ENCODE results near the gene SH2D1B. TPM values are rescaled to one million over a fixed set of nuclear protein-coding genes. Genes with fewer than 3 reads are reported as not detected.

Gene SH2D1B
- total RNA-seq, 1 experiment from 2014 or later, result 0.04 TPM

DNA sequence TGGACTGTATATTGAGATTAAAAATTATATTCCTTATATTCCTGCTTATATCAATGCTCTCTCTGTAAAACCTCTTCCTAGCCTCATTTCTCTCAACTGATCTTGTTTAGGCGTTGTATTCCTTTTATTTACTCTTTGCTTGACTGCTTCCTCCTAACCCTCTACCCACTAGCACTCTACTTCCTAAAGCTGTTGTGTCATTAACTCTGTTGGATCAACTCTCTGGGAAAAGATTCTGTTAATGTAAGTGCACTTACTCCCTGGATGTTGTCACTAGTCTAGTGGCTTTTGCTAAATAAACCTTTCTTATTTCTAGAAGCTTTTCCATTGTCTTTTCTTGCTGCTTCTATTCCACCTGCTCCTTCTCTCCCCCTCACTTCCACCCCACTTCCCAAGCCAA lies 41.8 kb downstream of the SH2D1B start:
- no peak overlapping the region for H3K27ac ChIP-seq (ENCODE audit: low read length)
- H3K9me3 ChIP-seq (ENCODE audit: low read length), result no peaks in the 10 kb centered on the region
- H4K20me1 ChIP-seq (ENCODE audit: low read length), result no peaks in the 10 kb centered on the region
- no peaks in the 10 kb centered on the region for H3K79me2 ChIP-seq (ENCODE audit: low read length)
- POLR2A ChIA-PET (ENCODE audit: unreplicated experiment), result no interaction called here
- no peaks in the 10 kb centered on the region for H3F3A ChIP-seq (ENCODE audit: low read length, unreplicated experiment)
- no TSS peak for BruUV-seq (replicated peaks)
- TF ChIP-seq EZH2phosphoT487 (IDR thresholded peaks at IDR 0.05; ENCODE audit: borderline replicate concordance, low read length) (no peak), EZH2 (IDR thresholded peaks at IDR 0.05; ENCODE audit: low read length, unreplicated experiment) (no peak)
- TF ChIP-seq, protein P1, sequence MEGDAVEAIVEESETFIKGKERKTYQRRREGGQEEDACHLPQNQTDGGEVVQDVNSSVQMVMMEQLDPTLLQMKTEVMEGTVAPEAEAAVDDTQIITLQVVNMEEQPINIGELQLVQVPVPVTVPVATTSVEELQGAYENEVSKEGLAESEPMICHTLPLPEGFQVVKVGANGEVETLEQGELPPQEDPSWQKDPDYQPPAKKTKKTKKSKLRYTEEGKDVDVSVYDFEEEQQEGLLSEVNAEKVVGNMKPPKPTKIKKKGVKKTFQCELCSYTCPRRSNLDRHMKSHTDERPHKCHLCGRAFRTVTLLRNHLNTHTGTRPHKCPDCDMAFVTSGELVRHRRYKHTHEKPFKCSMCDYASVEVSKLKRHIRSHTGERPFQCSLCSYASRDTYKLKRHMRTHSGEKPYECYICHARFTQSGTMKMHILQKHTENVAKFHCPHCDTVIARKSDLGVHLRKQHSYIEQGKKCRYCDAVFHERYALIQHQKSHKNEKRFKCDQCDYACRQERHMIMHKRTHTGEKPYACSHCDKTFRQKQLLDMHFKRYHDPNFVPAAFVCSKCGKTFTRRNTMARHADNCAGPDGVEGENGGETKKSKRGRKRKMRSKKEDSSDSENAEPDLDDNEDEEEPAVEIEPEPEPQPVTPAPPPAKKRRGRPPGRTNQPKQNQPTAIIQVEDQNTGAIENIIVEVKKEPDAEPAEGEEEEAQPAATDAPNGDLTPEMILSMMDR (conservative IDR thresholded peaks at IDR 0.05; ENCODE audit: low read depth, low read length), result no peak
- ATAC-seq, result no peak
- H3K9me2 ChIP-seq (replicated peaks; ENCODE audit: low read length), result no peaks in the 10 kb centered on the region
- H3K9ac ChIP-seq (ENCODE audit: low read length), result no peak overlapping the region
- H3K4me3 ChIP-seq (ENCODE audit: low read length), result no peak overlapping the region
- no peaks in the 10 kb centered on the region for H3K27me3 ChIP-seq (ENCODE audit: low read length)
- H3K36me3 ChIP-seq (ENCODE audit: low read depth, low read length), result no peaks in the 10 kb centered on the region
- H3K4me2 ChIP-seq (ENCODE audit: low read length), result no peak overlapping the region
- DNase-seq, result no peak
- H2AFZ ChIP-seq (ENCODE audit: low read length), result no peak overlapping the region
- peaks cover 28% of the 10 kb centered on the region for H3K4me1 ChIP-seq (ENCODE audit: insufficient read depth, low read length)
- CTCF ChIA-PET, result no interaction called here
- intact Hi-C loops (cut with micrococcal nuclease), result no loop called here

DNA sequence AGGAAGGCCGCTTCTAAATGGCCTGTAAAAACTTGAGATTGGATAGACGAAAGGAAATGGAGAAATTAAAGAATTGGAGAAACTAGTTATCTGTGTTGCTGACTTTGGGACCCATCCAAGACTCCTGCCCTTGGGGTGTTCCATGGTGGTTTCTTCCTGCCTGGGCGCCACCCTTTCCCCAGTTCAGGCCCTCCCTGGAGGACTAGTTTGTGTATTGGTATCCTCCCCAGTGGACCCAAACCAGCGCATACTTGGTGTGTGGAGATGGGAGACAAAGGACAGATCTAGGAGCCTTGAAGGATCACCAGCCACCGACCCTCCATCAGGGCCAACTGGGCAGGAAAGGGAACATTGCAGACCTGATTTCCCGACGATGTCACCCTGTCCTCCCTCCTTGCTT lies 42.4 kb downstream of the SH2D1B start:
- Histone ChIP-seq H3K36me3 (ENCODE audit: low read depth, low read length) (no peaks in the 10 kb centered on the region), H3K9me3 (ENCODE audit: low read length) (no peaks in the 10 kb centered on the region), H3K27me3 (ENCODE audit: low read length) (no peaks in the 10 kb centered on the region), H3K79me2 (ENCODE audit: low read length) (no peaks in the 10 kb centered on the region), H2AFZ (ENCODE audit: low read length) (no peak overlapping the region), H3K4me3 (ENCODE audit: low read length) (no peak overlapping the region), H3K4me2 (ENCODE audit: low read length) (no peak overlapping the region), H3K4me1 (ENCODE audit: insufficient read depth, low read length) (peaks cover 27% of the 10 kb centered on the region), H4K20me1 (ENCODE audit: low read length) (no peaks in the 10 kb centered on the region), H3F3A (ENCODE audit: low read length, unreplicated experiment) (no peaks in the 10 kb centered on the region), H3K9ac (ENCODE audit: low read length) (no peak overlapping the region), H3K9me2 (replicated peaks; ENCODE audit: low read length) (no peaks in the 10 kb centered on the region), H3K27ac (ENCODE audit: low read length) (no peak overlapping the region)
- POLR2A ChIA-PET (ENCODE audit: unreplicated experiment), result no interaction called here
- intact Hi-C loops (cut with micrococcal nuclease), result no loop called here
- ATAC-seq, result no peak
- no TSS peak for BruUV-seq (replicated peaks)
- TF ChIP-seq, protein P1 (conservative IDR thresholded peaks at IDR 0.05; ENCODE audit: low read depth, low read length), result no peak
- TF ChIP-seq EZH2 (IDR thresholded peaks at IDR 0.05; ENCODE audit: low read length, unreplicated experiment), result no peak
- no peak for TF ChIP-seq EZH2phosphoT487 (IDR thresholded peaks at IDR 0.05; ENCODE audit: borderline replicate concordance, low read length)
- no peak for DNase-seq
- CTCF ChIA-PET, result no interaction called here

DNA sequence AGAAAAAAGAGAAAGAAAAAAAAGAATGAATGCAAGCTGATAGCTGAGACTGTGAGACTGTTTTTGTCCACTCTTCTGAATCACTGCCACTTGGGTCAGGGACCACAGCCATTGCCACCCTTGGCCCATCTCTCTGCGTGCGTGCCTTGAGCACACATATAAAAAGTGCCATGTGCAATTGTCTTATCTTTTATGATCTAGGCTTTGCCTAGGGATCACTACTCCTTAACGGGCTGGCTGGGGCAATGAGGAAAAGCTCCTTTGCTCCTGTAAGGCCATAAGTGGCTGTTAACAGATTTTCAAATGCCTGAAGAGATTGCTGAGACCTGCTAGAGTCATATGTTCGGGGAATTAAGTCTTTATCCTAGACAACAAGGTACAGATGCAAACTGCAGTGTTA lies 43.5 kb downstream of the SH2D1B start:
- intact Hi-C loops (cut with micrococcal nuclease), result no loop called here
- Histone ChIP-seq H3K4me2 (ENCODE audit: low read length) (no peak overlapping the region), H3K9me2 (replicated peaks; ENCODE audit: low read length) (no peaks in the 10 kb centered on the region), H2AFZ (ENCODE audit: low read length) (no peak overlapping the region), H3K36me3 (ENCODE audit: low read depth, low read length) (no peaks in the 10 kb centered on the region), H4K20me1 (ENCODE audit: low read length) (no peaks in the 10 kb centered on the region), H3K79me2 (ENCODE audit: low read length) (no peaks in the 10 kb centered on the region), H3K4me3 (ENCODE audit: low read length) (no peak overlapping the region), H3K4me1 (ENCODE audit: insufficient read depth, low read length) (peaks cover 16% of the 10 kb centered on the region), H3K9me3 (ENCODE audit: low read length) (no peaks in the 10 kb centered on the region), H3F3A (ENCODE audit: low read length, unreplicated experiment) (no peaks in the 10 kb centered on the region), H3K9ac (ENCODE audit: low read length) (no peak overlapping the region), H3K27ac (ENCODE audit: low read length) (no peak overlapping the region), H3K27me3 (ENCODE audit: low read length) (no peaks in the 10 kb centered on the region)
- no peak for DNase-seq
- TF ChIP-seq EZH2phosphoT487 (IDR thresholded peaks at IDR 0.05; ENCODE audit: borderline replicate concordance, low read length), result no peak
- TF ChIP-seq, protein P1 (conservative IDR thresholded peaks at IDR 0.05; ENCODE audit: low read depth, low read length), result no peak
- ChIA-PET CTCF (interaction anchor here (0.6 kb wide), 1 partner anchor 509 kb away, joined by 4 read pairs; no protein-coding TSS in a partner anchor), POLR2A (ENCODE audit: unreplicated experiment) (interaction anchor here (0.7 kb wide), 1 partner anchor 19 kb away, joined by 3 read pairs; no protein-coding TSS in a partner anchor)
- no TSS peak for BruUV-seq (replicated peaks)
- no peak for ATAC-seq
